HG03439 (cell line): ENCODE measurements around the gene PHTF2.

Experiments
- ATAC-seq: cut with Tn5 transposase; IDR thresholded peaks from one replicate; pipeline ENCODE4 v1.9.1; 2021; ENCODE audit warnings: mild to moderate bottlenecking, moderate library complexity; ENCODE audit not compliant: unreplicated experiment

The PHTF2 gene

DNA sequence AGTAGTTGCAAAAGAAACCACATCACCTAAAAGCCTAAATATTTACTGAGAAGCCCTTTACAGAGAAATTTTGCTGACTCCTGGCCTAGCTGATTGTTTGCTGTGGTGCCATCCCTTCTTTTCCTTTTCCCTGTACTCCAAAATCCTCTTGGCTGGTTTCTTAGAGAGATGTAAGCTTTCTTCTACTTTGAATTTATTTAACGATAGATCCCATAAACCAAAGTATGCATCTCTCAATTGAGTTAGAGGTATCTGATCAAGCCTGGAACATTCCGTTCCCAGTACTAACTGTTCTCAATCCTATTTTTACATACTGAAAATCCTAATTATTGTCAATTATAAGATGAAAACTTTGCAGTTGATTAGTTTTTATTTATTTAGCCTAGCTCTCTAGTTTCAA, 6.6 kb upstream of the PHTF2 start:
- no peak for ATAC-seq

DNA sequence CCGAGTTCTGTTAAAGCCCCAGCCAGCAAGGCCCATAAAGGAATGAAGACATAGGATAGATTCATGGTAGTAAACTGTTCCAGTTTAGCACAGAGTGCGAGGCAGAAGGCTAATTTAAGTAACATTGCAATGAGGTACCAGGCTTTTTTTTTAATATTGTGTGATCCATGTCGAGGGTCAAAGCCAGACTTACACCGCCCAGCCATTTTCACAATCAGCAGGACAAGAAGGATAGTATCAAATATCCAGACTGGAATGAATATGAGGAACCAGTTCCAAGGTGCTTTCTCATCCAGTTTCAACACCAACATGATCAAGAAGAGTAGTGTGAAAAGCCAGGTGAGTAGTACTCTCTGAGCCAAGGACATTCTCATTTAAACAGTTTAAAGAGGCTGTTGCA, 4.6 kb upstream of the PHTF2 start:
- no peak for ATAC-seq

DNA sequence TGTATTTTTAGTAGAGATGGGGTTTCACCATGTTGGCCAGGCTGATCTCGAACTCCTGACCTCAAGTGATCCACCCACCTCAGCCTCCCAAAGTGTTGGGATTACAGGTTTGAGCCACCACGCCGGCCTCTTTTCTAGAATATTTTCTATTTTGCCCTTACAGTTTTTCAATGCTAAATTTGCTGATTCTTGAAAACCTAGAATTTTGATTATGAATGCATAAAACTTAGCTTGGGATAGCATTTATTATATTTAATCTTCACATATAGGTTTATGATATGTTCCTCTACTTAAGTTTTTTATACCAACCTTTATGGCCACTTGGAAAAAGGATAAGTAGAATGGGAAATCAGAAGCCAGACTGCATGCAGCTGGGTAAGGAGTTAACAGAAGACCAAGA, 2.5 kb upstream of the PHTF2 start:
- ATAC-seq: no peak

DNA sequence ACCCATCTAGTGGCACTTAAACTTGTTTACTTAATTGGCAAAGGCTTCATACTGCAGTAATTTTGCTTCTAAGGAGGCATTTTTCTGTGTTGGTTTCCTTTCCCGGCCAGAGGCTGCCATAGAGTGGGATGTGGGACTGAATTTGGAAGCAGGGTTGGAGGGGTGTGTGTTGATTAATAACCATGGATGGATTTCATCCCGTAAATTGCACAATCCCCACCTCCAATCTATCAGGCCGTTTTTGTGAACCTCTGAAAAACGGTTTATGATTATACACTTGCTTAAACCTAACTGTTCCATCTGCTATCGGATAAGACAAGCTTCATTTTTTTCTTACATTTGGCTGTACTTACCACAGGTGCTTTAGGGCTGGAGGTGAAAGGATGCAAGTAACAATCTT, 1.6 kb upstream of the PHTF2 start:
- no peak for ATAC-seq

DNA sequence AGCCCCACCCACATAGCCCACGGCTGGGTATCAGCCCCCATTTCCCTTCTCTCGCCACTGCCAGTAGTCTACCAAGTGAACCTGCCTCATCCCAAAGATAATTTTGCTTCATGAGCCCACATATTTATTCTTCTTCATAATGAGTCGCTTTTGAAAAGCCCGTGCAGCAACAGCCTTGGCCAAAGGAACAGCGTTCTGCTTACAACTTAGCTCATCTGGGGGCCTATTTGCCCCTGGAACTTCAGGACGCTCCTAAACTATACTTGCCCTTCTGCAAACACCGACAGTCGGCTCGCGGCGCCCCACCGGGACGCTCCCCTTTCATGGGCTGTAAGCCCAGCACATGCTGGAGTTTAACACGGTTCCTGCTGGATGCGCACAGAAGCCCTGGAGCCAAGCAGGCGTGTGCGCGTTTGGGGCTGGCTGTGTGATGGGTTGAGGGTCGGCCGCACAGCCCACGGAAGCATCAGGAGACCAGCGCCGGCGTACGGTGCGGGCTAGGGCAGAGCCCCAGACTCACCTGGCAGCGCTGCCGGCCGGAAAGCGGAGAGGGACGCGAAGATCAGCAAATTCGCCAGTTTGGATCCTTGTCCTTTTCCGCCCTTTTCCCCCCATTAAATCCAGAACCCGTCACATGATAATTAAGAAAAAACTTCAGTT, 709 bp upstream of the PHTF2 start:
- ATAC-seq: peak; percentile 28

DNA sequence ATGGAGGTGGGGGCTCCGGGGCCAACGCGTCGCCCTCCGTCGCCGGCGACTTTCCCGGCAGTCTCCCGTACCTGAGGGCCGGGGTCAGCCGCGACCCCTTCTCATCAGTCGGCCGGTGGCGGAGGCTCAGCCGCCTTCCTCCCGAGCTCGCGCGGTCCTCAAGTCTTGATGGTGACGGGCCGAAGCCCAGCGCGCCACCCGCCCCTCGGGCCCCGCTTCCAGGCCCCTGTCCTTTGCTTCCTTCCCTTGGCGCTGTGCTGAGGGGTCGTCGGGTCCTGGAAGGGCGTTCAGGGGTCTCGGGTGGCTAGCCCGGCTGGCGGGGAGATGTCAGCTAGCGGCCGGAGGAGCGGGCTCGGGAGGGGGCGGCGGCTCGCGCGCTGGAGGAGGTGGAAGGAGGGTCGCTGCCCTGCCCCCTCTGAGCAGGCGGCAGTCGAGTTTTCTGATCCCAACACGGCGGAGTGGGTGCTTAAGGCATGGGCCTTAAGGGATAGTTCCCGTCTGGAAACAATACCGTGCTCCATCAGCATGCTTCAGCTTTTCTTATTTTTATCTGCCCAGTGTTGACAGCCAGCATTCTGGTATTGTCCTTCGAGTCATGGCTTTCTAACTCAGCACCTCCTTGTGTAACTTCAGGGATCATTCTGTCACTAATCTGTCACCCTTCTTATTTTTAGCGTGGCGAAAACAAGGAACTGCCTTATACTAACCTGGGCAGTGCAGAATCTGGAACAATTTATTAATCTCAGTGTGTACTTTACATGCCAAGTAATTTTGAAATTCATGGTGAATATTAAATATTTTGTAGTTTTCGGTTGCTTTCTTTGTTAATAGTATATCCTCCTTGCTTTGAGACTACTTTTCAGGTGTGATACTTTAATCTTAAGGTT, 748 bp downstream of the PHTF2 start:
- ATAC-seq: peak; percentile 4

DNA sequence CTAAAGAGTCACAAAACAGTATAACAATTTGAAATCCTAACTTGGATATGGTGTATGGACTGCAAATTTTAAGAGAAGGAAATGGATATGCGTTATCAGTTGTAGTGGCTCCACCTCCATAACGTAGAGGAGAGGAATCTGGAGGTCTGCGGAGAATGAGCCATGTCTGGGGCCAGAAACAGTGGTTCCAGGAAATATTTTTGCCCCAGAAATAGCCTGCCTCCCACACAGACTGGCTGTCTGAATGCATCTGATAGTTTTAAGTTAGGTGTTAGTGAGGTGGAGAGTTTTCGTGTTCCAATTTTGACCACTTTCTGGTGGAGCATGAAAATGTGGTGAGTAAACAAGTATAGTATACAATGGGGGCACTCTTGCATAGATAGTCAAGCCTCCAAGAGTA, 1.6 kb downstream of the PHTF2 start:
- ATAC-seq: no peak

DNA sequence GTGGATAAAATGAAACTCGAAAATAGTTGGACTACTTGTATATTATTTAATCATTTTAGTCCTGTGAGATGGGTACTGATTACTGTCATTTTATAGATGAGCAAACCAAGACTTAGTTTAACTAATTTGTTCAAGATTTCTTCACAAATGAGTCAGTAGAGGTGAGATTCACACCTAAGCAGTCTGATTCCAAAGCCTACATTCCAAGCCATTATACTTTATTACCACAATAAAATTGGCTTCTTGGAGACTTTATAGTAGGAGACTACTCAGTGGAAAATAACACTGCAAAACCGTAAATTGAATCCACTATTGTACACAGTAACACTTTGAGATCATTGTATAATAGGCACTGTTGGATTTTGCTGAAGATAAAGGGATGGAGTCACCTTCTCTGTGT, 2.2 kb downstream of the PHTF2 start:
- ATAC-seq: no peak

DNA sequence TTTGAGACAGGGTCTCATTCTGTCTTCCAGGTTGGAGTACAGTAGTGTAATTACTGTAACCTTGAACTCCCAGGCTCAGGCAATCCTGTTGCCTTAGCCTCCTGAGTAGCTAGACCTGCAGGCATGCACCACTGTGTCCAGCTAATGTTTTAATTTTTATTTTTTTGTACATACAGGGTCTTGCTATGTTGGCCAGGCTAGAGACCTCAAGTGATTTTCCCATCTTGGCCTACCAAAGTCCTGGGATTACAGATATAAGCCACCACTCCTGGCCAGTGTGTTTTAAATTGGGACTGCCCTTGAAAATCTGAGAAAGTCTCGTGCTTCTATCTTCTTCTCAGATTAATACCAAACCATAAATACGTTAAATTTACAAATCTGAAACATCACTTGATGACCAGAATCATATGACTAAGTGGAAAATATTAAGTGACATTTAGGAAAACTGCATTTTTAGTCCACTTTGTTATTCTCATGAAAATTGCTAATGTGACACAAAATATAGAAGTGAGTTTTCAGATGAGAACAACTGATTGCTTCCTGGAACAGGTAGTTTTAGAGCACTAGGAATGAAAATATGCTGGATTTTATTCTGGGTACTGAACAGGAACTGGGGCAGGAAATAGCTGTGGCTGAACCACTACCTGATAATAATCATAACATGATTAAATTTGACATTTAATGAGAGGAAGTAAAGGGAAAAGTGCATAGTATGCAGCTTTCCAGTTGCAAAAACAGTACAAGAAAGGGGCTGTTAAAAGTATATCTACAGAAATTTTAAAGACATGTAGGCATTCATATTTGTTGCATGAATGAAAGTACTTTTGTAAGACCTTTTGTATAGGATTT, 4.2 kb downstream of the PHTF2 start:
- no peak for ATAC-seq

DNA sequence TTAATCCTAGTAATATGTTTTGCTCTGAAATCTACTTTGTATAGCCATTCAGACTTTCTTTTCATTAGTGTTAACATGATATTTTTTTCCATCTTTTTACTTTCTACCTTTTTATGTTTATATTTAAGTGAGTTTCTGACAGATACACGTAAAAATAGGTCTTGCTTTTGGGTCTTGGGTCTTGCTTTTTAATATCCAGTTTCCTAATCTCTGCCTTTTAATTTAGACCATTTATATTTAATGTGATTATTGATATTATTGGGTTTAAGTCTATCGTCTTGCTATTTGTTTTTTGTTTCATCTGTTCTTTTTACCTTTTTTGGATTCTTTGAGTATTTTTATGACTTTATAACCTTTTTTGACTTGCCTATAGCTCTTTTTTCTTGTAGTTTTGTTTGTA, 7.9 kb downstream of the PHTF2 start:
- no peak for ATAC-seq

DNA sequence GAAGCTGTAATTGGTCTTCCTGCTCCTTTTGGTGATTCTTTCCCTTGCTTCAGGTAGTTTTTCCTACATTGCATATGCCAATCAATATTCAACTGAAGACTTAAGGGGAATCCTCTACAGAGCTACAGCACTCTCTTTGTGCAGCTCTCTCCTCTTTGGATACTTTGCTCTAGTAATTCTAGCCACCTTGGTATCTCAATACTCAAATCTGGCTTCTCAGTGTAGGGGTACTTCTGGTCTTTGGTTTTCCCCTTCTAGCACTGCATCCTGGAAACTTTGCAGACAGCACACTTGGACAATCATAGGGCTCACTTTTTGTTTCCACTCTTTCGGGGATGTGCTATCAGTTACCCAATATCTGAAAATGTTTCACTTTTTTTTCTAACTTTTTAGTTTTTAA, 9.9 kb downstream of the PHTF2 start:
- ATAC-seq: no peak

DNA sequence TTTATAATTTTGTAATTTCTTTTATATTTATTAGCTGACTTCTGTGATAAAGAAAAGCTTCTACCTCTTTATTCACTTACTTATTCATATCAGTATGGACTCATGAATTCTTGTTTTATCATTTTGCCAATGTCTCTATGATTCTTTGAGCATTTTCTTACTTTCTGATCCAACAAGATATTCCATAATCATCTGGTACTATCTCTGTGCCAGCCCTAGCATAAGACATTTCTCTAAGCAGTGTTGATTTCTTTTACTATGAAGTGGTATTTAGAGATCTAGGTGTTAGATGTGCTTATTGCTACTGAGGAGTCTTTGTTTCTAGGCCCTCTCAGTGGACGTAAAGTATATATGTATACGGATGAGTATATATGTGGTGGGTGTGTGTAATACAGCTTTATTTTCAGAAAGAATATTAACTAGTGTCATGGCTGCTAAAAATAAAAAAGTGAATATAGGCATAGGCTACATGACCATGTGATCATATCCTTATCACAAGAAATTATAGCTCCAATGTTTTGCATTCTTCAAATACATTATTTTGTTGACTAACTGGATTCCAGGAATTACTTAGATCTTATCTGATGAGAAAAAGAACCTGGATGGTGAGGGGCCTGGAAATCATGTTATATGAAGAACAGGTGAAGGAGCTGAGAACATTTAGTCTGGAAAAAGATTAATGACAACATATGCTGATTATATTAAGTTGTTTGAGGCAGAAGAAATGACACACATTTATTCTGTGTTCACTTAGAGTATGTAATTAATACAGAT, 13.1 kb downstream of the PHTF2 start:
- no peak for ATAC-seq

DNA sequence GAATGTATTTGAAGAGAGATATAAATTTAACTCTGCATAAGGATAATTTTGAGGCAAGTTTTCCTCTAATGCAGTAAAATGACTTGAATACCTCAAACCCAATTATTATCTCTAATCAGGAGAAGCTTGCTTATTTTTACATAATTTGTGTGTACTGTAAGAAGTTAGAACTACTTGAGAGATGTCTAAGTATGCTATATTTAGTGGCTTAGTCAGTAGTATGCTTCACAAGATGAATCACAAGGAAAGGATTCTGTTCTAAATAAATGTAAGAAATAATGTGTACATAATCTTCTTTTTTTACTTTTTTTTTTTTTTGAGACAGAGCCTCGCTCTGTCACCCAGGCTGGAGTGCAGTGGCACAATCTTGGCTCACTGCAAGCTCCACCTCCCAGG, 13.7 kb downstream of the PHTF2 start:
- no peak for ATAC-seq

DNA sequence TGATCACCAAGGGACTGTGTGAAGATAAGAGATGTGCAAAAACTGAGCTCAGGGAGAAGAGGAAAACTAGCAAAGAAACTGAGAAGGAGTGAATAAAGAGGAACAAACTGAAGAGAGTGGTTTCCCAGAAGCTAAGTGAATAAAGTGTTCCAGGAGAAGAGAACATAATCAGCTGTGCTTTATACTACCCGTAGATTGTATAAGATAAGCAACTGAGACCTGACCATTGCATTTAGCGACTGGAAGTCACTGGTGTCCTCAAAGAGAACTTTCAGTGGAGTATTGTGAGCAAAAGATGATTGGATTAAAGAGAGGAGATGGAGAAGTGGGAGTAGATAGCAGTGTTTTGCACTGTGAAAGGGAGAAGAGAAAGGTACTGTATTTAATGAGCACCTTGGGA, 14.6 kb downstream of the PHTF2 start:
- no peak for ATAC-seq

DNA sequence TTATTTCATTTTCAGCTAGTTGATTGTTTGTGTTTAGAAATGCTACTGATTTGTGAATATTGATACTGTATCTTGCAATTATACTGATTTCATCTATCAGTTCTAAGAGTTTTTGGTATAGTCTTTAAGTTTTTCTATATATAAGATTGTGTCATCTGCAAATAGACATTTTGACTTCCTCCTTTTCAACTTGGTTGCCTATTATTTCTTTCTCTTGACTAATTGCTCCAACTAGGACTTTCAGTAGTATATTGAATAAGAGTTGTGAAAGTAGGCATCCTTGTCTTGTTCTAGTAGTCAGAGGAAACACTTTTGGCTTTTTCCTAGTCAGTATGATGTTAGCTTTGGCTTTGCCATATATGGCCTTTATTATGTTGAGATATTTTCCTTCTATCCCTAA, 20.4 kb downstream of the PHTF2 start:
- no peak for ATAC-seq

DNA sequence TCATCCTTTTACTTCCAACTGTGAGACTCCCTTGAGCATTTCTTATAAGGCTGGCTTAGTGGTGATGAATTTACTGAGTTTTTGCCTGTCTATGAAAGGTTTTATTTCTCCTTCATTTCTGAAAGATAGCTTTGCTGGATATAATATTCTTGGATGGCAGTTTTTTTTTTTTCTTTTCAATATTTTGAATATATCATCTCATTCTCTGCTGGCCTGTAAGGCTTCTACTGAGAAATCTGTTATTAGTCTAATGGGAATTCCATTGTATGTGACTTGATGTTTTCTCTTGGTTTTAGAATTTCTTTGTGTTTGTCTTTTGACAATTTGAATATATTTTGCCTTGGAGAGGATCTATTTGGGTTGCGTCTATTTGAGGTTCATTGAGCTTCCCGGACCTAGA, 22.4 kb downstream of the PHTF2 start:
- ATAC-seq: no peak

DNA sequence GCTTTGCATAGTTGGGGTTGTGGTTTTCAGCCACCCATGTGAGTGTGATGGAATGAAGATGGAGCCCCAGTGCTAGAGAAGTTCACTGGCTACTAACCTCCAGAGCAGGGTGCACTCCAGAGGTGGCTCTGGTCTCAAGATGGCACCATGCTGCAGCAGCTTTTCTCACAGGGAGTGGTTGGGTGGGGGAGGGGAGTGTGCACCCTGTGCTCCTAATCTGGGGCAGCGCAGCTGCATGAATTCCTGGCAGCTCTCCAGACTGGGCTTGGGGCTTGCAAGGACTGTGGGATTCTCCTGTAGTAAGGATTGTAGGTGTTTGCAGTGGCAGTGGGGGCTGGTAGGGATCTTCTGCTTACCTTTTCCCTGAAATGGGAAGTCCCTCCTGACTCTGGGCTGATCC, 23.7 kb downstream of the PHTF2 start:
- no peak for ATAC-seq

DNA sequence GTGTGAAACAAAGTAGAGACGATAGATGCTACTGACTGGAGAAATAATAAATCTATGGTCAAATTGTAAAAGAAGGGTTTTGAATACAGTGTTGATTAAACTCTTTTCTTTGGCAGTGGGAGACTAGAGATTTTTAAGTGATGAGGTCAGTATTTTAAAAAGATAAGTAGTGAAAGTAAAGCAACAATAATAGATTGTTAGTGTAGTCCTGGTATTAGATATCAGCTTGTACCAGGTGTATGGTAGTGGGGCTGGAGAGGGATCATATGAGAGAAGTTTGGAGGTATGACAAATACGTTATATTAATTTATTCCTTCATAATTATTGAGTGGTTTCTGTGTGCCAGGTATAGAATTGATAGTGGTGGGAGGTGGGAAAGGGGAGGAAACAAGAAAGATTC, 25.2 kb downstream of the PHTF2 start:
- ATAC-seq: no peak

DNA sequence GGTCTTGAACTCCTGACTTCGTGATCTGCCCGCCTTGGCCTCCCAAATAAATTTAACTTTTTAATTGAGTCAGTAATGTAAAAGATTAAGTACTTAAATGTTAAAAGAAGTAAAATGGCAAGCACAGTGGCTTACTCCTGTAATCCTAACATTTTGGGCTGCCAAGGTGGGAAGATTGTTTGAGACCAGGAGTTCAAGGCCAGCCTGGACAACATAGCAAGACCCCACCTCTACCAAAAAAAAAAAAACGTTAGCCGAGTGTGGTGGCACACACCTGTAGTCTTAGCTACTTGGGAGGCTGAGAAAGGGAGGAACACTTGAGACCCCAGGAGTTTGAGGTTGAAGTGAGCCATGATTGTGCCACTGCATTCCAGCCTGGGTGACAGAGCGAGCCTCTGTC, 26.1 kb downstream of the PHTF2 start:
- no peak for ATAC-seq

DNA sequence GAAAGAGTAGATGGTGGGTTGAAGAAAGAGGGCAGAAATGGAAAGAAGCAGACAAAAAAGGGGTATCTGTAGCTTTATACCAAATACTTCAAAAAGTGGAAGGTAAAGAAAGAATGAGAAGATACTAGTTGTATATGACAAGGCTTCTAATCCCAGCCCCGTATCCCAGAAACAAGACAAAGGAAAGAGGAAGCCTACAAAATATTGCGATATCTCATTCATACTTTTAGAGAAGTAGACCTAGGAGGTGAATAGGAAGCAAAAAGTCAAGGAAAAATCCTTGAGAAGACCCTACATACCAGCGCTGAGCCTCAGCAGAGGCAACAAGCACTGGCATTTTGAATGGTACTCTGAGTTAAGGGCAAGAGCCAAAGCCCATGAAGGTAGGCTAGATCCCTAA, 26.6 kb downstream of the PHTF2 start:
- no peak for ATAC-seq

DNA sequence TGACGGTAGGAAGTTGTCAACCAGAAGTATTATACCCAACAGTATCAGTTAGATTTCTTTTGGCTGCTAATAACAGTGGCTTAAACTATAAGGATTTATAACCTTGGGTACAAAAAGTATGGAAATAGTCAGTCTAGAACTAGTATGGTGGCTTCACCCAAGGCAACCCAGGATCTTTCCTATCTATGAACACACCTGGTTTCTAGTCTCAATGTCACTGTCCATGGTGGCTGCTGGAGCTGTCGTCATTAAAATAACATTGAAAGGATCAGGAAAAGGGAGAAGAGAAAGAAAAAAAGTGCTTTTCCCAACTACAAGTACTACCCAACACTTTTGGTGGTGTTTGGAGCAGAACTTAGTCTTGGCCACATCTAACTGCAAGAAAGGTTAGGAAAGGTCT, 27.7 kb downstream of the PHTF2 start:
- no peak for ATAC-seq
